Subcutaneous abdominal adipose tissue (tissue), 5 donors: ENCODE measurements around the gene SLC2A13.

Experiments
- H3K27ac ChIP-seq: one replicate; pipeline ENCODE4 v1.7.0; 2013; ENCODE audit warnings: low read depth, mild to moderate bottlenecking, inconsistent platforms, low read length, moderate library complexity
- H3K27me3 ChIP-seq, 5 donors: one replicate each; pipeline ENCODE4 v1.7.0; 2013; ENCODE audit warnings: low read length in 5 of 5, inconsistent platforms in 1 of 5; ENCODE audit not compliant: control insufficient read depth in 5 of 5, insufficient read depth in 4 of 5
- H3K36me3 ChIP-seq, 5 donors: one replicate each; pipeline ENCODE4 v1.7.0; 2013; ENCODE audit warnings: low read length in 5 of 5; ENCODE audit not compliant: control insufficient read depth in 5 of 5, insufficient read depth in 5 of 5
- H3K4me1 ChIP-seq, 5 donors: one replicate each; pipeline ENCODE4 v1.7.0; 2013; ENCODE audit warnings: low read length in 5 of 5, mild to moderate bottlenecking in 3 of 5, moderate library complexity in 1 of 5; ENCODE audit not compliant: control insufficient read depth in 5 of 5, insufficient read depth in 5 of 5
- H3K4me3 ChIP-seq, 5 donors: one replicate each; pipeline ENCODE4 v1.7.0; 2013; ENCODE audit warnings: low read length in 5 of 5, low read depth in 1 of 5
- H3K9ac ChIP-seq, 5 donors: one replicate each; pipeline ENCODE4 v1.7.0; 2013; ENCODE audit warnings: low read length in 5 of 5, mild to moderate bottlenecking in 4 of 5, moderate library complexity in 3 of 5
- H3K9me3 ChIP-seq, 5 donors: one replicate each; pipeline ENCODE4 v1.7.0; 2013; ENCODE audit warnings: low read length in 5 of 5; ENCODE audit not compliant: control insufficient read depth in 5 of 5
- donor health status: healthy.
- donor health status: healthy.
- donor health status: healthy.
- donor health status: healthy.
- donor health status: healthy.

The SLC2A13 gene

GRCh38 chr12:40075458-40075857, 30.4 kb downstream of the SLC2A13 start:
- Histone ChIP-seq H3K27me3 (no peaks in the 10 kb centered on the region), H3K36me3 (no peaks in the 10 kb centered on the region), H3K4me3 (no peak overlapping the region), H3K9me3 (peaks cover 0 to 9% (median 0%) of the 10 kb centered on the region in 5 donors), H3K9ac (no peak overlapping the region), H3K27ac (no peak overlapping the region), H3K4me1 (no peaks in the 10 kb centered on the region)

GRCh38 chr12:40068416-40068815, 37.5 kb downstream of the SLC2A13 start:
- Histone ChIP-seq H3K27ac (no peak overlapping the region), H3K4me3 (no peak overlapping the region), H3K9me3 (no peaks in the 10 kb centered on the region), H3K27me3 (no peaks in the 10 kb centered on the region), H3K36me3 (no peaks in the 10 kb centered on the region), H3K9ac (no peak overlapping the region), H3K4me1 (no peaks in the 10 kb centered on the region)

GRCh38 chr12:40065636-40066035, 40.2 kb downstream of the SLC2A13 start:
- H3K9me3 ChIP-seq: no peaks in the 10 kb centered on the region
- H3K4me1 ChIP-seq: no peaks in the 10 kb centered on the region
- H3K36me3 ChIP-seq: no peaks in the 10 kb centered on the region
- H3K27ac ChIP-seq: no peak overlapping the region
- H3K9ac ChIP-seq: no peak overlapping the region
- no peaks in the 10 kb centered on the region for H3K27me3 ChIP-seq
- H3K4me3 ChIP-seq: no peak overlapping the region

GRCh38 chr12:40063414-40063813, 42.5 kb downstream of the SLC2A13 start:
- no peak overlapping the region for H3K9ac ChIP-seq
- no peak overlapping the region for H3K27ac ChIP-seq
- no peaks in the 10 kb centered on the region for H3K27me3 ChIP-seq
- H3K4me3 ChIP-seq: no peak overlapping the region
- H3K9me3 ChIP-seq: no peaks in the 10 kb centered on the region
- H3K4me1 ChIP-seq: no peaks in the 10 kb centered on the region
- H3K36me3 ChIP-seq: no peaks in the 10 kb centered on the region

- H3K4me1 ChIP-seq: peaks cover 0 to 6% (median 0%) of the 10 kb centered on the region in 5 donors
- no peak overlapping the region for H3K9ac ChIP-seq
- no peaks in the 10 kb centered on the region for H3K27me3 ChIP-seq
- H3K4me3 ChIP-seq: no peak overlapping the region
- no peaks in the 10 kb centered on the region for H3K9me3 ChIP-seq
- H3K36me3 ChIP-seq: no peaks in the 10 kb centered on the region
- no peak overlapping the region for H3K27ac ChIP-seq
These were observed 47.1 kb downstream of the SLC2A13 start for GRCh38 chr12:40058721-40059190.

- Histone ChIP-seq H3K9me3 (no peaks in the 10 kb centered on the region), H3K27ac (no peak overlapping the region), H3K4me1 (peaks cover 0 to 6% (median 0%) of the 10 kb centered on the region in 5 donors), H3K9ac (no peak overlapping the region), H3K36me3 (no peaks in the 10 kb centered on the region), H3K27me3 (no peaks in the 10 kb centered on the region), H3K4me3 (no peak overlapping the region)
These were observed 49.5 kb downstream of the SLC2A13 start for GRCh38 chr12:40056373-40056772.

GRCh38 chr12:40055776-40056175, 50.1 kb downstream of the SLC2A13 start:
- H3K9me3 ChIP-seq: no peaks in the 10 kb centered on the region
- no peak overlapping the region for H3K9ac ChIP-seq
- H3K4me3 ChIP-seq: no peak overlapping the region
- no peaks in the 10 kb centered on the region for H3K27me3 ChIP-seq
- no peaks in the 10 kb centered on the region for H3K36me3 ChIP-seq
- no peak overlapping the region for H3K27ac ChIP-seq
- peaks cover 0 to 6% (median 0%) of the 10 kb centered on the region in 5 donors for H3K4me1 ChIP-seq

GRCh38 chr12:40055228-40055579, 50.7 kb downstream of the SLC2A13 start:
- no peaks in the 10 kb centered on the region for H3K36me3 ChIP-seq
- H3K27ac ChIP-seq: no peak overlapping the region
- peaks cover 0 to 6% (median 0%) of the 10 kb centered on the region in 5 donors for H3K4me1 ChIP-seq
- no peak overlapping the region for H3K4me3 ChIP-seq
- no peaks in the 10 kb centered on the region for H3K9me3 ChIP-seq
- H3K27me3 ChIP-seq: no peaks in the 10 kb centered on the region
- H3K9ac ChIP-seq: no peak overlapping the region

GRCh38 chr12:40054555-40055227, 51.2 kb downstream of the SLC2A13 start:
- H3K4me1 ChIP-seq: peaks cover 0 to 6% (median 0%) of the 10 kb centered on the region in 5 donors
- no peak overlapping the region for H3K9ac ChIP-seq
- no peaks in the 10 kb centered on the region for H3K9me3 ChIP-seq
- no peaks in the 10 kb centered on the region for H3K27me3 ChIP-seq
- no peak overlapping the region for H3K27ac ChIP-seq
- H3K36me3 ChIP-seq: no peaks in the 10 kb centered on the region
- no peak overlapping the region for H3K4me3 ChIP-seq

- no peaks in the 10 kb centered on the region for H3K4me1 ChIP-seq
These were observed 56.6 kb downstream of the SLC2A13 start for GRCh38 chr12:40049268-40049667.

More at GRCh38 chr12:40049268-40049667, 56.6 kb downstream of the SLC2A13 start:
- H3K9me3 ChIP-seq: no peaks in the 10 kb centered on the region
- H3K4me3 ChIP-seq: no peak overlapping the region
- no peak overlapping the region for H3K9ac ChIP-seq
- H3K36me3 ChIP-seq: no peaks in the 10 kb centered on the region
- H3K27ac ChIP-seq: no peak overlapping the region
- no peaks in the 10 kb centered on the region for H3K27me3 ChIP-seq
